AG04450 (cell line): ENCODE measurements around the gene KDM5D. TPM values are rescaled to one million over a fixed set of nuclear protein-coding genes. Genes with fewer than 3 reads are reported as not detected.

Experiments used
- CTCF ChIA-PET: fragments of 300-600, 350-600 bp; formaldehyde crosslinking; extraction: SDS; loops from one replicate; lab custom pipeline; 2022; ENCODE audit warnings: antibody characterized with exemption, inconsistent platforms; lab: Charles Lee
- POLR2A ChIA-PET: fragments of 350-600 bp; formaldehyde crosslinking; extraction: SDS; loops from one replicate; lab custom pipeline; 2021; ENCODE audit warnings: antibody characterized with exemption, inconsistent platforms; lab: Yijun Ruan, JAX
- DNase-seq: peaks from one replicate; pipeline ENCODE4 v3.0.0-alpha.2; 2011; ENCODE audit warnings: low read depth, low spot score
- H3K27ac ChIP-seq: one replicate; pipeline ENCODE4 v1.5.1; 2012; ENCODE audit warnings: low read depth, low read length, control low read depth
- H3K27me3 ChIP-seq: one replicate; pipeline ENCODE4 v1.6.0; 2012; ENCODE audit warnings: low read length; ENCODE audit not compliant: control insufficient read depth, insufficient read depth
- H3K4me3 ChIP-seq: 2 replicates; pipeline ENCODE4 v1.5.1; 2011; ENCODE audit warnings: mild to moderate bottlenecking, low read depth, low read length, control low read depth
- H3K9me3 ChIP-seq: 2 replicates; pipeline ENCODE4 v1.5.1; 2012; ENCODE audit warnings: low read length; ENCODE audit not compliant: control insufficient read depth, insufficient read depth
- polyA plus RNA-seq: library from polyadenylated mRNA; depleted of rRNA; stranded (reverse); fragments of >200 nt; gene quantifications from 2 replicates; pipeline ENCODE4 v1.2.3, GENCODE V29; 2011
- TF ChIP-seq, protein P1 (sequence below): IDR thresholded peaks from 2 replicates; pipeline ENCODE4 v1.5.1; 2011; ENCODE audit warnings: low read depth, low read length, control low read depth, inconsistent platforms

Gene KDM5D
- polyA plus RNA-seq, 1 experiment, result 25.7 TPM

DNA sequence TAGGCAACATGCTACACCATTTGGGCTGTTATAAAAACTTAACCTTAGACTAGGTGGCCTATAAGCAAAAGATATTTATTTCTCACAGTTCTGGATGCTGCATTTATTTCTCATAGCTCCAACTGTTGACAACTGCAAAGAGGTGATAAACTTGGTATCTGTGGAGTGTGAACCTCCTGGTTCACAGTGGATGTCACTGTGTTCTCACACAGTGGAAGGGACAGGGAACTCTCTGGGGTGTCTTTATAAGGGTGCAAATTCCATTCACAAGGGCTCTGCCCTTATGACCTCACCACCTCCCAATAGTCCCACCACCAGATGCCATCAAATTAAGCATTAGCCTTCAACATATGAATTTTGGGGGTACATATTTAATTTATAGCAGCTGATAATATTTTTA, 46.0 kb downstream of the KDM5D start:
- H3K9me3 ChIP-seq, result peaks cover 5% of the 10 kb centered on the region; the same call in 1 of the 2 replicates
- H3K27ac ChIP-seq, result no peak overlapping the region
- DNase-seq, result no peak
- ChIA-PET POLR2A (no interaction called here), CTCF (no interaction called here)
- H3K4me3 ChIP-seq, result no peak overlapping the region
- H3K27me3 ChIP-seq, result no peaks in the 10 kb centered on the region
- TF ChIP-seq, protein P1, sequence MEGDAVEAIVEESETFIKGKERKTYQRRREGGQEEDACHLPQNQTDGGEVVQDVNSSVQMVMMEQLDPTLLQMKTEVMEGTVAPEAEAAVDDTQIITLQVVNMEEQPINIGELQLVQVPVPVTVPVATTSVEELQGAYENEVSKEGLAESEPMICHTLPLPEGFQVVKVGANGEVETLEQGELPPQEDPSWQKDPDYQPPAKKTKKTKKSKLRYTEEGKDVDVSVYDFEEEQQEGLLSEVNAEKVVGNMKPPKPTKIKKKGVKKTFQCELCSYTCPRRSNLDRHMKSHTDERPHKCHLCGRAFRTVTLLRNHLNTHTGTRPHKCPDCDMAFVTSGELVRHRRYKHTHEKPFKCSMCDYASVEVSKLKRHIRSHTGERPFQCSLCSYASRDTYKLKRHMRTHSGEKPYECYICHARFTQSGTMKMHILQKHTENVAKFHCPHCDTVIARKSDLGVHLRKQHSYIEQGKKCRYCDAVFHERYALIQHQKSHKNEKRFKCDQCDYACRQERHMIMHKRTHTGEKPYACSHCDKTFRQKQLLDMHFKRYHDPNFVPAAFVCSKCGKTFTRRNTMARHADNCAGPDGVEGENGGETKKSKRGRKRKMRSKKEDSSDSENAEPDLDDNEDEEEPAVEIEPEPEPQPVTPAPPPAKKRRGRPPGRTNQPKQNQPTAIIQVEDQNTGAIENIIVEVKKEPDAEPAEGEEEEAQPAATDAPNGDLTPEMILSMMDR, result no peak

DNA sequence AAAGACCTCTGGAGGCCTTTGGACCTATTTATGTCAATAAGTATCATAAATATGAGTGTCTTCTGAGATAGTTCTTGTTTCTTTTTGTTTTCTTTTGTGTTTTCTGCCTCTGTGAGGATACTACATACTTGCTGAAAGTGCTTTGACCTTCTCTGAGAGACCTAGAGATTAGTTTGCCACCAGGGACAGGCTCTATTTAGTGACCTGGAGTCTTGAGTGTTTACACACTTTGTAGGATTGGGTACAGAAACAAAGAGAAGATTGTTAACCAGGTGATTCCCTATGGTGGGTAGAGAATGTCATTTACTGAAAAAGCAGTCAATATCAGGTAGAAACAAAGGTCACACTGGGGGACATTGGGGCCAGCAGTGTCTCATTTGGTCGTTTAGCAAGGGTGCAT, 63.7 kb downstream of the KDM5D start:
- no peaks in the 10 kb centered on the region for H3K27me3 ChIP-seq
- ChIA-PET CTCF (no interaction called here), POLR2A (no interaction called here)

More for the DNA sequence above, 63.7 kb downstream of the KDM5D start:
- Histone ChIP-seq H3K27ac (no peak overlapping the region), H3K9me3 (no peaks in the 10 kb centered on the region), H3K4me3 (no peak overlapping the region)
- DNase-seq, result no peak
- TF ChIP-seq, protein P1, result no peak
